Measurements from ENCODE around the gene ADGRL1.
"Not testable (repeated sequence)": the region's sequence is repeated elsewhere in the genome, so short reads cannot be mapped to it uniquely, and the experiment has no call there.

The ADGRL1 gene

GRCh38 chr19:14217886-14218285 is 11.9 kb upstream of the ADGRL1 start:
- not testable (repeated sequence) for DNase-seq

GRCh38 chr19:14214580-14214979 is 8.6 kb upstream of the ADGRL1 start:
- DNase-seq: no peak

DNA sequence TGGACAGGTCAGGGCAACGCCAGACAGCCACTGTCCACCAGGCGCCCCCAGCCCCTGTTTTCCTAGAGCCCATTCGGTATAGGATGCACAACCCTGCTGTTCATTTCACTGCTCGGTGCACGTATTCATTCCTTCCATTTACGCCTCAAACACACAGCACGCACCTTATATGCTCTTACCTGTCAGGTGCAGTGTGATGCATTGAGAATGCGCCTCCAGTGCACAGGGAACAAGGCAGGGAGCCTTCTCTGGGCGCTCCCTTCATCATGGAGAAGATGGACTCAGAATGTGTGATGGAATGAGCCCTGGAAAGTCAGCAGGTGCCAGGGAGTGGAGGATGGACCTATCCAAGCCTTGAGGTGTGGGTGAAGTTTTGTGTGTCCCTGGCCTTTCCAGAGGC is 4.2 kb upstream of the ADGRL1 start:
- DNase-seq: not testable (repeated sequence)

- not testable (repeated sequence) for DNase-seq
Observed at GRCh38 chr19:14209401-14209800, 3.4 kb upstream of the ADGRL1 start.

GRCh38 chr19:14208496-14208895 is 2.5 kb upstream of the ADGRL1 start:
- not testable (repeated sequence) for DNase-seq

- not testable (repeated sequence) for DNase-seq
Observed at GRCh38 chr19:14207796-14208195, 1.8 kb upstream of the ADGRL1 start.

DNA sequence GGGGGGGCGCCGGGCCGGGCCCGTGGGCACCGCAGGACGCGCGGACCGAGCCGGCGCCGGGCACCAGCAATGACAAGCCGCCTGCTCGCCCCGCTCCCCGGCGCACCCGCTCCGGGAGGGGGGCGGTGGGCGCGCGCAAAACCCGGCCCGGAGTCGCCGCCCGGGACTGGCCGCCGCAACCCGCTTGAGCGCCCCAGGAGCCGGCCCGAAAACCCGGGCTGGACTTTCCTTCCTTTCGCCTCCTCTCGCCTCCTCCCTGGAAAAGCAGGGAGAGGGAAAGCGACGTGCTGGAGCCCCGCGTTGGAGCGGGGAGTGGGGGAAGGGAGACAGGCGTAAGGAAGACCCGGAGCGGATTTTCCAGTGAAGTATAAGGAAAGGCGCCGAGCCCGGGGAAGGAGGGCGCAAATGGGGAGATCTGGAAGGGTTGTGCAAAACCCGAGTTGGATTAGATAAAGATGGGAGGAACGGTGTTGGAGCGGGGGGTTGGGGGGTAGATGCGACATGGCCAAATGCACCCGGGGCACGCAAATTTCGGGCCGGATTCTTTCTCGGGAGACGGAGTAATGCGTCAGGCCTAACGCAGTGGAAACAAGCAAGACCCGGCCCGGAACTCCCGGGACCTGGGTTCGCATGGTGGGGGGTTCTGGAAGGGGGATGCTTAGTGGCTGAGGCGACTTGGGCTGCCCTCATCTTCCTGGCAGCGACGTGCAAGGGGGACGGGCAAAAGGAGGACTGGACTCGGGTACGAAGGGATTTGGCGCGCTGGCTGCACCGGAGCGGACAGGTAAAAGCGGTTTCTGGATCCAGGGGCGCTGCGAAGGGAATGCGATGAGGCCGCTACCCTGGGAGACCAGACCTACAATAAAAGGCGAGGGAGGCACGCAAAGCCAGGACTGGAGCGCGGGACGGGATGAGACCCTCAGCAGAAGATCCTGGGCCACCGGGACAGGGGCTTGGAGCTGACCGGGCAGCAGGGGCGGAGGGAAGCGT is 1.1 kb upstream of the ADGRL1 start:
- DNase-seq: peak; percentile 88

GRCh38 chr19:14206308-14206707 is 339 bp upstream of the ADGRL1 start:
- peak; percentile 47 for DNase-seq

DNA sequence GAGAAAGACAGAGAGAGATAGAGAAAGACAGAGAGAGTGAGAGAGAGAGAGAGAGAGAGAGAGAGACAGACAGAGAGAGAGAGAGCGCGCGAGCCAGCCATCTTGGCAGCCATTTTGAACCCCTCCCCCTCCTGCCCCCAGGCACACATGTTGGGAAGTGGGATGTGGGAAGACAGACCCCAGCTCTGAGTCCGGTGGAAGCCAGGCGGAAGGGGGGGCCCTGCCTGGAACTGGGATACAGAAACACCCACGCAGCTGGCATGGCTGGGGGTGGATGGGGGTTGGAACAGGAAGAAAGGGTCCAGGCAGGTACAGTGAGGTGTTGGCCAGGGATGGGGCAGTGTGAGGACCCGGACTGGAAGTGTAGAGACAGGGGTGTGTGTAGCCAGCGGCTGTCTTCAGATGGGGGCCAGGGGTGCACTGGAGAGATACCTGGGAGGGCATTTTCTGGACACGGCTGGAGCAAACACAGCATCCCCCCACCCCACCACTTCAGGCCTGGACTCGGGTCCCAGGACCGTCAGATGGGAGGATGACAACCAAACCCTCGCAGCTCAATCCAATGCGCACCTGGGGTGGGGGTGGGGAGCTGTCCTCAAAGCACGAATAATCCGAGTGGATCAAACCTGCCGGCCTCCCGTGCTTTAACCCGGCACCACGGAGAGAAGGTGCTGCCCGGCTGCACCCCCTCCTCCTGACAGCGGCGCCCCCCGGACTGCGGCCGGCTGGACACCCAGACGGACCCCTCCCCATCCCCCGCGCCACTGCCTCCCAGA is 1.1 kb downstream of the ADGRL1 start:
- DNase-seq: not testable (repeated sequence)

- DNase-seq: not testable (repeated sequence)
Observed at GRCh38 chr19:14204219-14204618, 1.8 kb downstream of the ADGRL1 start.

GRCh38 chr19:14203788-14204187 is 2.2 kb downstream of the ADGRL1 start:
- DNase-seq: not testable (repeated sequence)

- DNase-seq: no peak
Observed at GRCh38 chr19:14203177-14203576, 2.8 kb downstream of the ADGRL1 start.

DNA sequence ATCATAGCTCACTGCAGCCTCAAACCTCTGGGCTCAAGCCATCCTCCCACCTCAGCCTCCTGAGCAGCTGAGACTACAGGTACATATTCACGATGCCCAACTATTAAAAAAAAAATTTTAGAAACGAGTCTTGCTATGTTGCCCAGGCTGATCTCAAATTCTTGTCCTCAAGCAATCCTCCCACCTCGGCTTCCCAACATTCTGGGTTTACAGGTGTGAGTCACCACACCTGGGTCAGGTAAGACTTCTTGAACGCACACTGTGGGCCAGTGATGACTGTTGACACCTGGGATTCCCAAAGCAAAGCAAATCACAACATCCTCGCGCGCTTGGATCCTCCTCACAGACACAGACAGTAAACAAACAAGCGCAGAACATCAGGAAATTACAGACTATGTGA is 4.5 kb downstream of the ADGRL1 start:
- not testable (repeated sequence) for DNase-seq

DNA sequence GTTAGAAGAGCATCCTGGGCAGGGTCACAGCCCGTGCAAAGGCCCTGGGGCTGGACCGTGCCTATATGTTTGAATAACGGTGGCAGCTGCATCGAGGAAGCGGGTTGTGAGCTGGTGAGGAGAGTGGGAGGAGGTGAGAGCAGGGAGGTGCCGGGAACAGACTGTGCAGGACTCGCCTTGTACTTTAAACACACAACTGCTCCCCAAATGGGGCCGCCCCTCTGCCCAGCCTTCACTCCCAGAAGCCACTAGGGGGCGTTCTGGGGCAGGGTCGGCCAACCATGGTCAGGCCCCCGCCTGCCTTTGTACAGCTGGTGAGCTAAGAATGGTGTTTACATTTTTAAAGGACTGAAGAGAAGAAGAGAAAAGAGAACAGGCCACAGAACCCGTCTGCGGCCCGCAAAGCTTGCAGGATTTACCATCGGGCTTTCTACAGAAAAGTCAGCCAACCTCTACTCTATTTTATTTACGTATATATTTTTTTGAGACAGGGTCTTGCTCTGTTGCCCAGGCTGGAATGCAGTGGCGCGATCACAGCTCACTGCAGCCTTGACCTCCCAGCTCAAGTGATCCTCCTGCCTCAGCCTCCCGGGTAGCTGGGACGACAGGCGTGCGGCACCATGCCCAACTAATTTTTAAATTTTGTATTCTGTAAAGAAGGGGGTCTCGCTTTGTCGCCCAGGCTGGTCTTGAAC is 5.7 kb downstream of the ADGRL1 start:
- DNase-seq: peak; percentile 59

DNA sequence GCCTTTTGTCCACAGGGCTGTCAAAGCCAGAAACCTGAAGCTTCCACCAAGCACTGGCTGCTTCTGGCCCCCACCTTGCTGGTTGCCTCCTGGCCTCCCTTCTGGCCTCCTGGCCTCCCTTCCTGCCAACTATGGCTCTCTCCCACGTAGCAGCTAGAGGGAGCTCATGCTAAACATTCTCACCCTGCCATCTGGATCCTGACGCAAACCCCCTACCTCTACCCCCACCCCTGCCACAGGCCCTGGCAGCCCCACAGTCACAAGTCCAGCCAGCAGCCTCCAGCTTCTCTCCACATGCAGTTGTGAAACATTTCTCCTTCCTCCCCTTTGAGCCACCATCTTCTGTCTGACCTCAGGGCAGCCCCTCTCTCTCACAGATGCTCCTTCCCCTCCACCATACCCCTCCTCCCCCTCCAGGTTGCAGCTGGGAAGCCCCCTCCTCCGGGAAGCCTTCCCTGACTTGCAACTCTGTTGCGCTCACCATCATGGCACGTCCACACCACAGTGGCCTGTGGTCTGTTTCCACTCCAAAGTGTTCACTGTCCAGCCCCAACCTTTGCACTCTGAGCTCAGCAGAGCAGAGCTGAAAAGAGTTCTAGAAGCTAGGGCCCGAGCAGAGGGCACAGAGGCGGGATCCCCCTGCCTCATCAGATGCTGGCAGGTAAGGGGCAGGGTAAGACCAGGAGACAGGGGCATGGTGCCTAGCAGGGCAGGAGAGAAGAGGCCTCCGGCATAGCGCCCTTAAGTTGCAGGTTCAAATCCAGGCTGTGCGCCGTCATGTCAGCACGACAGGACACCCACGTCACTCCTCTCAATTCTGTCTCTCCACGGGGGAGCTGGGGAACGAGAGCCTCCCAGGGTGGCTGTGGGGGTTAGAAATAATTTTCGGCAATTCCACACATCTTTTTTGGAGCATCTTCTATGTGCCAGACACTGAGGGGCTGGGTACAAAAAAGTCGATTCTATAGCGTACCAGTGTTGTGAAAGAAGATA is 7.3 kb downstream of the ADGRL1 start:
- DNase-seq: no peak

DNA sequence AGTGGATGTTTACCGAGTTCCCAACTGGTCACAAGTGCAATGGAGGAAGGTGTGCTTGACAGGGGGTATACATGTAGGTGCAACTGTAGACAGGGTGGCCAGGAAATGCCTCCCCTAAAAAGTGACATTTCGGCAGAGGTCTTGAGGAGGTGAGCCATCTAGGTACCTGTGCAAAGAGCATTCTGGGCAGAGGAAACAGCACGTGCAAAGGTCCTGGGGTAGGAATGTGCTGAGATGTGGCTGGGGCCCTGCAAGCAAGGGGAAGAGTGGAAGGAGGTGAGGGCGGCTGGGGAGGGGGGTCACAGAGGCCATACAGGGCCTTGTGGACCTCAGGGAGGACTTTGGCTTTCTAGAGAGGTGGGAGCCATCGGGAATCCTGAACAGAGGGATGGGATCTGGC is 8.1 kb downstream of the ADGRL1 start:
- no peak for DNase-seq

- DNase-seq: not testable (repeated sequence)
Observed at GRCh38 chr19:14197288-14197687, 8.7 kb downstream of the ADGRL1 start.

DNA sequence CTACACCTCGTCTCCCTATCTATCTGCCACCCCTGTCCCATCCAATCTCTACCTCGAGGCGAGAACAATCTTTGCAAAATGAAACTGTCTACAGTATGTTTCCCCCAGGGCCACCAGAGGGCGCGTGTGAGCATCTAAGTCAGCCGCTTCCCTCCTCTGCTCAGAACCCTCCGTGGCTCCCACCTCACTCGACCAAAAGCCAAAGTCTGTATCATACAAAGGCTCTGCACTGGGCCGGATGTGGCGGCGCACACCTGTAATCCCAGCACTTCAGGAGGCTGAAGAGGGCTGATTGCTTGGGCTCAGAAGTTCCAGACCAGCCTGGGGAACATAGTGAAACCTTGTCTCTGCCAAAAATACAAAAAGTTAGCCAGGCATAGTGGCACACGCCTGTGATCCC is 9.9 kb downstream of the ADGRL1 start:
- peak; percentile 81 for DNase-seq

- DNase-seq: not testable (repeated sequence)
Observed at GRCh38 chr19:14195216-14195615, 10.8 kb downstream of the ADGRL1 start.

GRCh38 chr19:14189415-14189814 is 16.6 kb downstream of the ADGRL1 start:
- DNase-seq: no peak

GRCh38 chr19:14188086-14188485 is 17.9 kb downstream of the ADGRL1 start:
- not testable (repeated sequence) for DNase-seq

DNA sequence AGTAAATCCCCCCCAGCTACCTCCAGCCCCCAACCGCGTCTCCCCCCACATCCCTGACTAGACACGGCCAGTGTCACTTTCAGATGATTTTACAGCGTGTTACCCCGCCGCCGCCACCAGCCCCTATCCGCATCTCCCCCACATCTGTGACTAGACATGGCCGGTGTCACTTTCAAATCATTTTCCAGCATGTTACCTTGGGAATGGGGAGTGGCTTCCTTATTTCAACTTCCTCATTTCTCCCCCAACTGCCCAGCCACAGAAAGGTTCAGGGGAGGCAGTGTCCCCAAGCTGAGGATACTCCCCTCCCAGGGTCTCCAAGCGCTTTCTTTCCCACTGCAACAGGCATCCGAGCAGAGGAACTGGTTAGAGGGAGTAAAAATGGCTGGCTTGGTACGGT is 18.4 kb downstream of the ADGRL1 start:
- no peak for DNase-seq

Measured in activated naive CD4-positive, alpha-beta T cell treated with anti-CD3 and anti-CD28 coated beads, Interleukin-2, amount 50 U/mL, for 16 hours (primary cell).